ENCODE results near the gene CHAF1A. TPM values are rescaled to one million over a fixed set of nuclear protein-coding genes. Genes with fewer than 3 reads are reported as not detected.

Gene CHAF1A
- total RNA-seq, 3 donors from 2014 or later (not counting 1 experiment from before 2014, with no cell fraction given): 34.4 to 40.8 (median 35.2) TPM

DNA sequence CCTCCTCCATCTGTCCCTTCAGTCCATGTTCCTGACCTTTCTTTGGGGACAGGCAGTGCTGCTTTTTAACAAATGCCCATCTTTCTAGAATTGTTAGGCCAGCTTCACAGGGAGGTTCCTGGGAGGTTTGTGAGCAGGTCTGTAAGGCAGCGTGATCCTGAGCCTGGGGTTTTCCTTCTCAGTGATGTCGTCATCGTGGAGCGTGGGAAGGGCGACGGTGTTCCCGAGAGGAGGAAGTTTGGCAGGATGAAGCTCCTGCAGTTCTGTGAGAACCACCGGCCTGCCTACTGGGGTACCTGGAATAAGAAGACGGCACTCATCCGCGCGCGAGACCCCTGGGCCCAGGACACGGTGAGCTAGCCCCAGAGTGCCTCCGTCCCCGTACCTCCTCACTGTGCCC is 26.8 kb downstream of the CHAF1A start:
- H3K4me1 Mint-ChIP-seq: peaks cover 0 to 4% of the 10 kb centered on the region in 2 donors
- no peak for DNase-seq
- H3K27me3 ChIP-seq (ENCODE audit: control insufficient read depth, insufficient read depth, low read length): no peaks in the 10 kb centered on the region
- no peaks in the 10 kb centered on the region for H3K27me3 Mint-ChIP-seq (ENCODE audit: low read depth in 2 of 2)
- H3K4me1 ChIP-seq (ENCODE audit: control insufficient read depth, insufficient read depth, low read length): peaks cover 26% of the 10 kb centered on the region
- no peak overlapping the region for H3K27ac ChIP-seq (ENCODE audit: low read length)
- H3K9me3 Mint-ChIP-seq: no peaks in the 10 kb centered on the region
- no peak for ATAC-seq
- H3K4me3 ChIP-seq (ENCODE audit: low read length): no peak overlapping the region
- intact Hi-C loops (cut with micrococcal nuclease): no loop called here
- peaks cover 14% of the 10 kb centered on the region for H3K36me3 ChIP-seq (ENCODE audit: control insufficient read depth, insufficient read depth, low read length)
- no peak for TF ChIP-seq CTCF (IDR thresholded peaks at IDR 0.05)
- 97% methylated on average over 16 of the region's 16 CpGs for WGBS (ENCODE audit: insufficient coverage)
- no peak overlapping the region for H3K4me3 Mint-ChIP-seq
- no peaks in the 10 kb centered on the region for H3K9me3 ChIP-seq (ENCODE audit: control insufficient read depth, insufficient read depth, low read length)
- H3K27ac Mint-ChIP-seq: no peak overlapping the region
- H3K36me3 Mint-ChIP-seq: peaks cover 1% of the 10 kb centered on the region

- Histone ChIP-seq H3K27me3 (ENCODE audit: control insufficient read depth, insufficient read depth, low read length) (no peaks in the 10 kb centered on the region), H3K4me1 (ENCODE audit: control insufficient read depth, insufficient read depth, low read length) (peaks cover 26% of the 10 kb centered on the region), H3K4me3 (ENCODE audit: low read length) (no peak overlapping the region), H3K27ac (ENCODE audit: low read length) (no peak overlapping the region), H3K36me3 (ENCODE audit: control insufficient read depth, insufficient read depth, low read length) (peaks cover 14% of the 10 kb centered on the region), H3K9me3 (ENCODE audit: control insufficient read depth, insufficient read depth, low read length) (no peaks in the 10 kb centered on the region)
- no peak for TF ChIP-seq CTCF (IDR thresholded peaks at IDR 0.05)
- ATAC-seq (no peak), DNase-seq (no peak)
- WGBS (ENCODE audit: insufficient coverage): 90% methylated on average over 12 of the region's 12 CpGs
- intact Hi-C loops (cut with micrococcal nuclease): no loop called here
- Mint-ChIP-seq H3K4me1 (peaks cover 0 to 4% of the 10 kb centered on the region in 2 donors), H3K27me3 (ENCODE audit: low read depth in 2 of 2) (no peaks in the 10 kb centered on the region), H3K4me3 (no peak overlapping the region), H3K27ac (no peak overlapping the region), H3K9me3 (no peaks in the 10 kb centered on the region), H3K36me3 (peaks cover 6% of the 10 kb centered on the region)
Measured at GRCh38 chr19:4429771-4430171, 27.3 kb downstream of the CHAF1A start.

DNA sequence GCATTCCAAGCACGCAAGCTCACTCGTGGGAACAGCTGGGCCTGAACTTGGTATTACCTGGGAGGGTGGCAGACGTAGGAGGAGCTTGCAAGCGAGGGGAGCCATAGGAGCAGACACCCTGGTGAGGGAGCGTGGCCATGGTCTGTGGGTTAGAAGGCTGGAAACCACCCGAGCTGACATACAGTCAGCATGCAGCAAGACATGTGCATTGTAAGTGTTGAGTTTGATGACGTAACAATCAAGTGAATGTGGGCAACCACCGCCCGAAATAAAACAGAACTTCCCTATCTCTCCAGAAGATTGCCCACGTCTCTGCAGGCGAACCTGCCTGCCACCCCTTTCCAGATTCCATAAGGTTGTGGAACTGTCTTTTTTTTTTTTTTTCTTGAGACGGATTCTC is 28.3 kb downstream of the CHAF1A start:
- Histone ChIP-seq H3K9me3 (ENCODE audit: control insufficient read depth, insufficient read depth, low read length) (no peaks in the 10 kb centered on the region), H3K4me1 (ENCODE audit: control insufficient read depth, insufficient read depth, low read length) (peaks cover 26% of the 10 kb centered on the region), H3K4me3 (ENCODE audit: low read length) (no peak overlapping the region), H3K27ac (ENCODE audit: low read length) (peak overlapping the region; percentile 19), H3K36me3 (ENCODE audit: control insufficient read depth, insufficient read depth, low read length) (peaks cover 14% of the 10 kb centered on the region), H3K27me3 (ENCODE audit: control insufficient read depth, insufficient read depth, low read length) (no peaks in the 10 kb centered on the region)
- Mint-ChIP-seq H3K9me3 (no peaks in the 10 kb centered on the region), H3K27me3 (ENCODE audit: low read depth in 2 of 2) (no peaks in the 10 kb centered on the region), H3K4me3 (no peak overlapping the region), H3K27ac (no peak overlapping the region), H3K4me1 (peaks cover 0 to 4% of the 10 kb centered on the region in 2 donors), H3K36me3 (peaks cover 6% of the 10 kb centered on the region)
- ATAC-seq (peak; percentile 58 to 82 (median 73)), DNase-seq (peak in 1 of 2 donors; percentile 26)
- intact Hi-C loops (cut with micrococcal nuclease): no loop called here
- TF ChIP-seq CTCF (IDR thresholded peaks at IDR 0.05): no peak
- 76% methylated on average over 12 of the region's 12 CpGs for WGBS (ENCODE audit: insufficient coverage)

GRCh38 chr19:4431296-4431695 is 28.9 kb downstream of the CHAF1A start:
- no peak overlapping the region for H3K4me3 Mint-ChIP-seq
- H3K27ac Mint-ChIP-seq: peak overlapping the region in 1 of 2 donors; percentile 39
- peaks cover 0 to 4% of the 10 kb centered on the region in 2 donors for H3K4me1 Mint-ChIP-seq
- Histone ChIP-seq H3K36me3 (ENCODE audit: control insufficient read depth, insufficient read depth, low read length) (peaks cover 14% of the 10 kb centered on the region), H3K4me1 (ENCODE audit: control insufficient read depth, insufficient read depth, low read length) (peaks cover 26% of the 10 kb centered on the region), H3K27me3 (ENCODE audit: control insufficient read depth, insufficient read depth, low read length) (no peaks in the 10 kb centered on the region), H3K4me3 (ENCODE audit: low read length) (no peak overlapping the region), H3K9me3 (ENCODE audit: control insufficient read depth, insufficient read depth, low read length) (no peaks in the 10 kb centered on the region), H3K27ac (ENCODE audit: low read length) (peak overlapping the region; percentile 57)
- WGBS (ENCODE audit: insufficient coverage): 85% methylated on average over 9 of the region's 9 CpGs
- ATAC-seq (no peak), DNase-seq (no peak)
- intact Hi-C loops (cut with micrococcal nuclease): no loop called here
- H3K27me3 Mint-ChIP-seq (ENCODE audit: low read depth in 2 of 2): no peaks in the 10 kb centered on the region
- TF ChIP-seq CTCF (IDR thresholded peaks at IDR 0.05): no peak
- peaks cover 6% of the 10 kb centered on the region for H3K36me3 Mint-ChIP-seq
- H3K9me3 Mint-ChIP-seq: no peaks in the 10 kb centered on the region

Data from natural killer cell (primary cell).